Anterior cingulate cortex (tissue), 58 donors: ENCODE results near the gene SMC3.
"Not testable (repeated sequence)": the region's sequence is repeated elsewhere in the genome, so short reads cannot be mapped to it uniquely, and the experiment has no call there.

Source experiments
- DNase-seq, 58 donors: peaks; one replicate each; lab custom pipeline; 2025; lab: John Stamatoyannopoulos, UW

The SMC3 gene

GRCh38 chr10:110619514-110620397 is 52.3 kb downstream of the SMC3 start:
- no peak for DNase-seq

DNA sequence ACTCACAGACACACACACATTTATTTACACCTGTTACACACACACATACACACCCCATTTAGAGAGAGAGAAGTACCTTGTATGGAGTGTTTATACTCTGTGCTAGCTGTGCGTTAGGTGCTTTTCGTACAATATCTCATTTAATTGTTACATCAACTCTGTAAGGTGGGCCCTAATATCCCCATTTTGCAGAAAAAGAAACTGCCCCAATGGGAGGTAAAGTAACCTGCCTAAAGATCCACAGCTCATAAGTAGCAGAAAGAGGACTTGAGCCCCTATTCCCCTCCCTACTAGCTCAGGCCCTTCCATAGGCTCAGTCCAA is 52.9 kb downstream of the SMC3 start:
- no peak for DNase-seq

GRCh38 chr10:110623316-110623715 is 55.8 kb downstream of the SMC3 start:
- not testable (repeated sequence) for DNase-seq

GRCh38 chr10:110625356-110625894 is 57.9 kb downstream of the SMC3 start:
- DNase-seq = no peak

DNA sequence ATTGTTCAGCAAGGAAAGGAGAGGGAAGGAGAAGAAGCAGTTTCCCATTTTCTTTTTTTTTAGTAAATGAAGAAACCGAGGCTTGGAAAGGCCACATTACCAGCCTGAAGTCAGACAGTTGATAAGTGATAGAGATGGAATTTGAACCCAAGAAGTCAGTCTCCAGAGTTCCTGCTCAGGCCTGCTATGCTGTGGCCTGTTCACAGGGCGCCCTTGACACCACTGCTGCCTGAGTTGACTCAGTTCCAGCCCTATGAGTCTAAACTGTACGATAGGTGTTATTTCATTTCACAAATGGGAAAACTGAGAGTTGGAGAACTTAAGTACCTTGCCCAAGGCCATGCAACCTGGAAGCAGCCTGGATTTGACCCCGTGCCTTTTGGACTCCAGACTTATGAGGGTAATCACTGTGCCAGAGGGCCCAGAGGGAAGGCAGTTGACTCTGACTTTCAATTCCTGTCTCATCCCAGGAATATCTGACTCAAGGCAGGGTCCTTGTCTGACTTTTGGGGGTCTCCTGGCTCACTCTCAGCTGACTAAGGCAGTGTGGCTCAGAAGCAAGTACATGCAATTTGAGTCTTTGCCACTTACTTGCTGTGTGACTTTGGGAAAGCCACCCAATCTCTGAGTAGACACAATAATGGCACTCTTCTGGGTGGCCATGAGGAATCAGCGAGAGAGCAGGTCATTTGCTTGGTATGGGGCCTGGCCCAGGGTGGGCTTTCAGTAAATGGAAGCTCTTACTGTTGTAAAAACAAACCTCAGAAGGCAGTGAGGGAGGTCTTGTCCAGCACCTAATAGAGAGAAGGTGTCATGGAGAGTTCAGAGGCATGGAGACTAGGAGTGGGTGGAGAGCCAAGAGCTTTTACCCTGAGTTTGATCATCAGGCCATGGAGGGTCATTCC is 58.7 kb downstream of the SMC3 start:
- DNase-seq = no peak

- no peak for DNase-seq
Observed at GRCh38 chr10:110628161-110628560, 60.7 kb downstream of the SMC3 start.

GRCh38 chr10:110629680-110630191 is 62.2 kb downstream of the SMC3 start:
- no peak for DNase-seq

GRCh38 chr10:110631934-110632333 is 64.4 kb downstream of the SMC3 start:
- DNase-seq = no peak

- DNase-seq = no peak
Observed at GRCh38 chr10:110632591-110633215, 65.2 kb downstream of the SMC3 start.

GRCh38 chr10:110634527-110635209 is 67.2 kb downstream of the SMC3 start:
- DNase-seq = peak in 1 of 58 donors; percentile 25

DNA sequence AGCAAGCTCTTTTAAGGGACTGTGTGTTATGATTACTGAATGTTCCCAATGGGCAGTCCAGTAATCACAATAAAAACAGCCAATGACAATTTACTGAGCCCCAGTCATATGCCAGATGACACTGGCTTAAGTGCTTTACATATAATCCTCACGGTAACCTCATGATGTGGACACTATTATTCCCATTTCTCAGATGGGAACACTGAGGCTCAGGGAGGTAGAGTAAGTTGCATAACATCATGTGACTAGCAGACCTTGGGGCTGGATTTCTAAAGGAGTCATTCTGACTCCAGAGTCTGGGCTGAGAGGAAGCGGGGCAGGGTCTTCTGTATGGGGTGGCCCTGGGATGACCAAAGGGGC is 69.1 kb downstream of the SMC3 start:
- no peak for DNase-seq

- no peak for DNase-seq
Observed at GRCh38 chr10:110636932-110637557, 69.5 kb downstream of the SMC3 start.

DNA sequence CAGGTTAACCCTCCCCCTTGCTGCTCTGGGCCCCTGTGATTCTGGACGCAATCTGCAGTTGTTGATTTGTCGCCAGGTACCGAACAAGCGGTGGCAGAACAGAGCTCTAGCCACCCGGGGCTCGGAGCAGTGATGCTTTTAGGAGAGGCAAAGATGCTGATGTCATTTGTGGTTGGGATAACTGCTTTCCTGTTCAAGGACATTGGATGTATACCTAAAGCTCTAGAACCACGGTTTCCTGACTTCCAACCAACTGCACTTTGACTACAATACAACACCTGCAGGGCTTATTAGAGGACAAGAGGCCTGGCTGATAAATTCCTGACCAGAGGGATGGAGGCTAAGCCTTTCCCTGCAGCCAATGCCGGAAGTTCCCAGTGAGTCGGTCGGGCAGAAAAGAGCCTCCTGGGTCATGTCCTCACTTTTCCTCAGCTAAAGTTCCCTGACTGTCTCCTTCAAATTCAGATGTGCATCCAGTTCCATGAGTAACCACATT is 70.1 kb downstream of the SMC3 start:
- no peak for DNase-seq

DNA sequence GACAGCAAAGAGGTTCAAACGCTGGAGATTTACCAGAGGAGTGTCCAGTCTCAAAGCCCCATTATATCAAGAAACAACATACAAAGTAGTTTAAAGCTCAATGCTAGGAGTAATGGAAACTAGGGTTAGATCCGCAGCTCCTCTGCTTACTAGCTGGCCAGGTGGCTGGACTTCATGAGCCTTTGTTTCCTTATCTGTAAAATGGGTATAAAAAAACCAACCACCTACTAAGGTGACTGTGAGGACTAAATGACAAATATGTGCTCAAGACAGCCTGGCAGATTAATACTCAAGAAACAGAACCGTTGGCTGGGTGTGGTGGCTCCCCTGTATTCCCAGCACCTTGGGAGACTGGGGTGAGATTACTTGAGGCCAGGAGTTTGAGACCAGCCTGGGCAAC is 70.8 kb downstream of the SMC3 start:
- no peak for DNase-seq

- DNase-seq = not testable (repeated sequence)
Observed at GRCh38 chr10:110639046-110639445, 71.6 kb downstream of the SMC3 start.

- DNase-seq = not testable (repeated sequence)
Observed at GRCh38 chr10:110639858-110640257, 72.4 kb downstream of the SMC3 start.

GRCh38 chr10:110641256-110641655 is 73.8 kb downstream of the SMC3 start:
- DNase-seq = no peak

GRCh38 chr10:110642204-110643034 is 74.9 kb downstream of the SMC3 start:
- DNase-seq = no peak
